Fibroblast of pulmonary artery (primary cell): ENCODE measurements around the gene PPM1B.

Source experiments
- DNase-seq: peaks from one replicate; pipeline ENCODE4 v3.0.0-alpha.2; 2010; ENCODE audit warnings: low read depth
- H3K4me3 ChIP-seq: replicated peaks from 2 replicates; pipeline ENCODE4 v1.5.1; 2011; ENCODE audit warnings: low read depth, mild to moderate bottlenecking, control low read depth, low read length, moderate library complexity
- CTCF ChIP-seq: IDR thresholded peaks from 2 replicates; pipeline ENCODE4 v1.5.1; 2011; ENCODE audit warnings: mild to moderate bottlenecking, control low read depth, low read length, inconsistent platforms; ENCODE audit errors: missing control alignments

Gene PPM1B

GRCh38 chr2:44184106-44184505 is 15.4 kb downstream of the PPM1B start:
- no peak overlapping the region for H3K4me3 ChIP-seq
- no peak for TF ChIP-seq CTCF
- no peak for DNase-seq

- no peak for DNase-seq
- no peak overlapping the region for H3K4me3 ChIP-seq
- no peak for TF ChIP-seq CTCF
Measured at GRCh38 chr2:44186810-44187209, 18.1 kb downstream of the PPM1B start.

DNA sequence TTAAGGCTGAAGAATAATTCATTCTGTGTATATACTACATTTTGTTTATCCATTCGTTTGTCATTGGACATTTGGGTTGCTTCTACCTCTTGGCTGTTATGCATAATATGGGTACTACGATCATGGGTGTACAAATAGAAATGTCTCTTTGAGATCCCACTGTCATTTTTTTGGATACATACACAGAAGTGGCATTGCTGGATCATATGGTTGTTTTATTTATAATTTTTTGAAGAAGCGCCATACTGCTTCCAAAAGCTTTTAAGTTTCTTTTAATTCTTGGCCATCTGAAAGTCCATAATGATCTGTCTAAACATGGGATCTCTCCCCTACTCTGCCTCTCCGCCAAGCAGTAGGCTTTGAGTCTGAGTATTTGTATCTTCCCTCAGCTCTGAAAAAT is 18.6 kb downstream of the PPM1B start:
- H3K4me3 ChIP-seq: no peak overlapping the region
- no peak for TF ChIP-seq CTCF
- no peak for DNase-seq

- no peak for DNase-seq
- no peak overlapping the region for H3K4me3 ChIP-seq
Measured at GRCh38 chr2:44188696-44189095, 20.0 kb downstream of the PPM1B start.

DNA sequence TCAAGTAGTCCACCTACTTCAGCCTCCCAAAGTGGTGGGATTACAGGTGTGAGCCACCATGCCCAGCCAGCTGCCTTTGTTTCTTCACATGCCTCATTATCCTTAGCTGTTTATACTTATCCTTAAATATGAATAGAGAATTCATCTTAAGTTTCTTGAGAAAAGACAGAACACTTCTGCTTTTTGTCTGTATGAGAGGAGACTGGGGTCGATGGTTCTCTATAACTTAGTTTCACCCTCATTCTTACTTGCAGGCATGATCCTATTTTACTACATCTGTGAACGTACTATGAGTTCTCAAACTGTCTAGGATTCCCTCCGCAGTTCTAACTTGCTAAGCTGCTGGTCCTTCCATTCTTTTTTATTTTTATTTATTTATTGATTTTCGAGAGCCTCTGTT is 20.4 kb downstream of the PPM1B start:
- no peak for TF ChIP-seq CTCF
- no peak overlapping the region for H3K4me3 ChIP-seq
- no peak for DNase-seq

More at GRCh38 chr2:44188696-44189095, 20.0 kb downstream of the PPM1B start:
- TF ChIP-seq CTCF: no peak

- H3K4me3 ChIP-seq: no peak overlapping the region
- DNase-seq: no peak
- TF ChIP-seq CTCF: no peak
Measured at GRCh38 chr2:44190526-44190925, 21.9 kb downstream of the PPM1B start.

GRCh38 chr2:44191739-44192138 is 23.1 kb downstream of the PPM1B start:
- TF ChIP-seq CTCF: no peak
- DNase-seq: no peak
- no peak overlapping the region for H3K4me3 ChIP-seq
